Stimulated activated CD8-positive, alpha-beta memory T cell treated with anti-CD3 and anti-CD28 coated beads, Interleukin-4, amount 100 ng/mL, for 4 hours (primary cell): ENCODE results near the gene FBXW5.
A peak's percentile ranks its signal among the peaks of the same experiment; 100 is the strongest.

Experiments used
- DNase-seq, 2 donors: peaks; one replicate each; pipeline ENCODE4 v3.0.0-alpha.2; 2020; ENCODE audit warnings: low read depth in 2 of 2, low spot score in 1 of 2

FBXW5 gene

GRCh38 chr9:136949817-136950655 lies 5.5 kb upstream of the FBXW5 start:
- peak; percentile 93 to 95 for DNase-seq

- DNase-seq = no peak
These were observed 4.8 kb upstream of the FBXW5 start for GRCh38 chr9:136949239-136949816.

- DNase-seq = no peak
These were observed 3.5 kb upstream of the FBXW5 start for GRCh38 chr9:136947955-136948510.

- no peak for DNase-seq
These were observed 2.7 kb upstream of the FBXW5 start for GRCh38 chr9:136947028-136947891.

GRCh38 chr9:136946228-136947027 lies 1.9 kb upstream of the FBXW5 start:
- no peak for DNase-seq

- DNase-seq = no peak
These were observed 1.0 kb upstream of the FBXW5 start for GRCh38 chr9:136945333-136946227.

- no peak for DNase-seq
These were observed 373 bp downstream of the FBXW5 start for GRCh38 chr9:136944212-136944518.

- DNase-seq = no peak
These were observed 987 bp downstream of the FBXW5 start for GRCh38 chr9:136943291-136944211.

- no peak for DNase-seq
These were observed 1.7 kb downstream of the FBXW5 start for GRCh38 chr9:136942881-136943230.

GRCh38 chr9:136942112-136942880 lies 2.2 kb downstream of the FBXW5 start:
- DNase-seq = no peak

GRCh38 chr9:136941231-136942111 lies 3.1 kb downstream of the FBXW5 start:
- no peak for DNase-seq

- DNase-seq = no peak
These were observed 3.9 kb downstream of the FBXW5 start for GRCh38 chr9:136940526-136941230.

- DNase-seq = no peak
These were observed 4.5 kb downstream of the FBXW5 start for GRCh38 chr9:136939996-136940525.

GRCh38 chr9:136939431-136939995 lies 5.0 kb downstream of the FBXW5 start:
- no peak for DNase-seq

- no peak for DNase-seq
These were observed 7.1 kb downstream of the FBXW5 start for GRCh38 chr9:136937186-136938001.
